SU-DHL-6 (cell line): ENCODE measurements around the gene HOXA5.

ENCODE experiments used
- H2AFZ ChIP-seq: fragments of 200-600 bp; sonication (generic); 2 replicates; pipeline ENCODE4 v1.6.1; 2014; ENCODE audit warnings: low read depth, mild to moderate bottlenecking, moderate library complexity, mixed read lengths, antibody characterized with exemption, low read length; ENCODE audit not compliant: severe bottlenecking
- H3F3A ChIP-seq: fragments of 200-600 bp; shearing (Covaris generic); 2 replicates; pipeline ENCODE4 v1.6.0; 2016; ENCODE audit warnings: antibody characterized with exemption, mild to moderate bottlenecking; ENCODE audit not compliant: insufficient read depth
- H3K27ac ChIP-seq: fragments of 200-600 bp; sonication (generic); 2 replicates; pipeline ENCODE4 v1.5.1; 2016; ENCODE audit warnings: low read depth, mild to moderate bottlenecking, low read length, moderate library complexity, mixed read lengths
- H3K27me3 ChIP-seq: fragments of 200-600 bp; sonication (generic), shearing (Covaris generic); 2 replicates; pipeline ENCODE4 v1.6.0; 2014; ENCODE audit warnings: mild to moderate bottlenecking, low read length
- H3K36me3 ChIP-seq: fragments of 200-600 bp; sonication (generic); 2 replicates; pipeline ENCODE4 v1.6.1; 2014; ENCODE audit warnings: mild to moderate bottlenecking, low read length, mixed read lengths
- H3K4me2 ChIP-seq: fragments of 300-600, 200-600 bp; shearing (Covaris generic), sonication (generic); 2 replicates; pipeline ENCODE4 v1.6.0; 2014; ENCODE audit warnings: low read length, low read depth, mild to moderate bottlenecking; ENCODE audit not compliant: poor library complexity, severe bottlenecking
- H3K4me3 ChIP-seq: fragments of 200-600 bp; sonication (generic); 2 replicates; pipeline ENCODE4 v1.5.1; 2014; ENCODE audit warnings: antibody characterized with exemption, low read length, mild to moderate bottlenecking, mixed read lengths; ENCODE audit not compliant: insufficient read depth, poor library complexity, severe bottlenecking
- H3K79me2 ChIP-seq: fragments of 200-600 bp; sonication (generic); 2 replicates; pipeline ENCODE4 v1.6.1; 2014; ENCODE audit warnings: mild to moderate bottlenecking, low read length, moderate library complexity; ENCODE audit not compliant: insufficient read depth
- H3K9ac ChIP-seq: fragments of 200-600 bp; sonication (generic); 2 replicates; pipeline ENCODE4 v1.7.0; 2014; ENCODE audit warnings: mild to moderate bottlenecking, low read length
- H3K9me2 ChIP-seq: fragments of 200-600 bp; sonication (generic); replicated peaks from 2 replicates; pipeline ENCODE4 v1.6.1; 2014; ENCODE audit warnings: low read length; ENCODE audit not compliant: insufficient read depth
- H3K9me3 ChIP-seq: fragments of 200-600 bp; sonication (generic); 2 replicates; pipeline ENCODE4 v1.6.1; 2014; ENCODE audit warnings: low read length, mixed read lengths; ENCODE audit not compliant: insufficient read depth
- H4K20me1 ChIP-seq: fragments of 200-600 bp; sonication (generic); 2 replicates; pipeline ENCODE4 v1.6.1; 2014; ENCODE audit warnings: low read depth, mild to moderate bottlenecking, antibody characterized with exemption, low read length, moderate library complexity, mixed read lengths
- EZH2phosphoT487 ChIP-seq: fragments of 200-600 bp; sonication (generic), shearing (Covaris generic); conservative IDR thresholded peaks from 2 replicates; pipeline ENCODE4 v1.6.1; 2018; ENCODE audit warnings: mild to moderate bottlenecking, antibody characterized with exemption, low read length, moderate library complexity, mixed read lengths
- TF ChIP-seq, protein P1 (sequence below): fragments of 200-600 bp; sonication (generic); IDR thresholded peaks from one replicate; pipeline ENCODE4 v1.5.1; 2017; ENCODE audit warnings: antibody characterized with exemption, mild to moderate bottlenecking, low read length, moderate library complexity; ENCODE audit not compliant: insufficient read depth, poor library complexity, severe bottlenecking

Gene HOXA5

GRCh38 chr7:27191161-27191731, 47.8 kb upstream of the HOXA5 start:
- no peak for TF ChIP-seq EZH2phosphoT487
- TF ChIP-seq, protein P1, sequence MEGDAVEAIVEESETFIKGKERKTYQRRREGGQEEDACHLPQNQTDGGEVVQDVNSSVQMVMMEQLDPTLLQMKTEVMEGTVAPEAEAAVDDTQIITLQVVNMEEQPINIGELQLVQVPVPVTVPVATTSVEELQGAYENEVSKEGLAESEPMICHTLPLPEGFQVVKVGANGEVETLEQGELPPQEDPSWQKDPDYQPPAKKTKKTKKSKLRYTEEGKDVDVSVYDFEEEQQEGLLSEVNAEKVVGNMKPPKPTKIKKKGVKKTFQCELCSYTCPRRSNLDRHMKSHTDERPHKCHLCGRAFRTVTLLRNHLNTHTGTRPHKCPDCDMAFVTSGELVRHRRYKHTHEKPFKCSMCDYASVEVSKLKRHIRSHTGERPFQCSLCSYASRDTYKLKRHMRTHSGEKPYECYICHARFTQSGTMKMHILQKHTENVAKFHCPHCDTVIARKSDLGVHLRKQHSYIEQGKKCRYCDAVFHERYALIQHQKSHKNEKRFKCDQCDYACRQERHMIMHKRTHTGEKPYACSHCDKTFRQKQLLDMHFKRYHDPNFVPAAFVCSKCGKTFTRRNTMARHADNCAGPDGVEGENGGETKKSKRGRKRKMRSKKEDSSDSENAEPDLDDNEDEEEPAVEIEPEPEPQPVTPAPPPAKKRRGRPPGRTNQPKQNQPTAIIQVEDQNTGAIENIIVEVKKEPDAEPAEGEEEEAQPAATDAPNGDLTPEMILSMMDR: no peak
- Histone ChIP-seq H3K36me3 (no peaks in the 10 kb centered on the region), H4K20me1 (no peaks in the 10 kb centered on the region), H3K9ac (no peak overlapping the region), H2AFZ (no peak overlapping the region), H3K4me3 (no peak overlapping the region), H3K27me3 (no peaks in the 10 kb centered on the region), H3K79me2 (no peaks in the 10 kb centered on the region), H3K9me3 (no peaks in the 10 kb centered on the region), H3K9me2 (no peaks in the 10 kb centered on the region), H3K4me2 (no peak overlapping the region), H3K27ac (no peak overlapping the region), H3F3A (no peaks in the 10 kb centered on the region)

GRCh38 chr7:27189997-27190748, 46.7 kb upstream of the HOXA5 start:
- Histone ChIP-seq H3K9me2 (no peaks in the 10 kb centered on the region), H3K4me3 (no peak overlapping the region), H3K79me2 (no peaks in the 10 kb centered on the region), H4K20me1 (no peaks in the 10 kb centered on the region), H2AFZ (no peak overlapping the region), H3K27ac (no peak overlapping the region), H3K36me3 (no peaks in the 10 kb centered on the region), H3K4me2 (no peak overlapping the region), H3K9ac (no peak overlapping the region), H3K27me3 (no peaks in the 10 kb centered on the region), H3F3A (no peaks in the 10 kb centered on the region), H3K9me3 (no peaks in the 10 kb centered on the region)
- TF ChIP-seq EZH2phosphoT487: no peak
- TF ChIP-seq, protein P1: no peak

GRCh38 chr7:27189295-27189996, 46.0 kb upstream of the HOXA5 start:
- no peak overlapping the region for H2AFZ ChIP-seq
- no peaks in the 10 kb centered on the region for H3F3A ChIP-seq
- no peaks in the 10 kb centered on the region for H3K79me2 ChIP-seq
- no peaks in the 10 kb centered on the region for H4K20me1 ChIP-seq
- no peaks in the 10 kb centered on the region for H3K9me3 ChIP-seq
- no peaks in the 10 kb centered on the region for H3K9me2 ChIP-seq
- H3K27me3 ChIP-seq: no peaks in the 10 kb centered on the region
- no peak overlapping the region for H3K27ac ChIP-seq
- no peak overlapping the region for H3K4me3 ChIP-seq
- H3K4me2 ChIP-seq: no peak overlapping the region
- no peak overlapping the region for H3K9ac ChIP-seq
- H3K36me3 ChIP-seq: no peaks in the 10 kb centered on the region
- TF ChIP-seq EZH2phosphoT487: no peak
- TF ChIP-seq, protein P1: no peak
